Measurements from ENCODE around the gene PGBD5. TPM values are rescaled to one million over a fixed set of nuclear protein-coding genes. Genes with fewer than 3 reads are reported as not detected.

Gene PGBD5
- total RNA-seq, 6 experiments from 2014 or later, result 0.05 TPM; not detected in 5

DNA sequence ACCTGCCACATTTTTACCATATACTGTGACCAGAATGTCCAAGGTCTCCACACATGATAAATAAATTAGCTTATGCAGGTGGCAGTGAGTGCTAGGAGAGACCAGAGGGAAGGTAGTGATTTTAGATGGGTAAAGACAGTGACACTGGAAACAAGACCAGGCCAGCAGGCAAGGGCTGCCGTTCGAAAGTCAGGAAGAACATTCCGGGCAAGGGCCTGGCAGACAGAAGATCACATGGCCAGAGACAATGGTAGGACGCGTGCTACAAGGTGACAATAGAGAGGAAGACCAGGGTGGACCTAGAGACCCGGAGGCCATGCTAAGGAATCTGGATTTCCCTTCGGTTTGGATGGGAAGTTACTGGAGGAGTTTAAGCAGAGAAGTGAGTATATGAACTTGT is 9.7 kb downstream of the PGBD5 start:
- no peak for DNase-seq
- peaks cover 25% of the 10 kb centered on the region for H3K9me3 Mint-ChIP-seq
- no peaks in the 10 kb centered on the region; the same call in 1 of the 2 replicates for H3K36me3 Mint-ChIP-seq (ENCODE audit: low read depth)
- H3K4me3 Mint-ChIP-seq, result no peak overlapping the region
- H3K4me1 Mint-ChIP-seq (ENCODE audit: low read depth), result no peaks in the 10 kb centered on the region
- no peak for TF ChIP-seq CTCF (IDR thresholded peaks at IDR 0.05)
- H3K27me3 Mint-ChIP-seq (ENCODE audit: insufficient read depth), result peaks cover 10% of the 10 kb centered on the region
- H3K27ac Mint-ChIP-seq, result no peak overlapping the region

- Mint-ChIP-seq H3K4me3 (no peak overlapping the region), H3K27me3 (ENCODE audit: insufficient read depth) (peaks cover 12% of the 10 kb centered on the region), H3K36me3 (ENCODE audit: low read depth) (no peaks in the 10 kb centered on the region; the same call in 1 of the 2 replicates), H3K9me3 (peaks cover 25% of the 10 kb centered on the region), H3K27ac (no peak overlapping the region), H3K4me1 (ENCODE audit: low read depth) (no peaks in the 10 kb centered on the region)
- DNase-seq, result no peak
- no peak for TF ChIP-seq CTCF (IDR thresholded peaks at IDR 0.05)
Measured at GRCh38 chr1:230415405-230416132, 10.6 kb downstream of the PGBD5 start.

GRCh38 chr1:230414694-230415093 is 11.4 kb downstream of the PGBD5 start:
- no peak for TF ChIP-seq CTCF (IDR thresholded peaks at IDR 0.05)
- H3K27me3 Mint-ChIP-seq (ENCODE audit: insufficient read depth), result peaks cover 12% of the 10 kb centered on the region
- no peak overlapping the region for H3K4me3 Mint-ChIP-seq
- H3K27ac Mint-ChIP-seq, result no peak overlapping the region
- no peaks in the 10 kb centered on the region; the same call in 1 of the 2 replicates for H3K36me3 Mint-ChIP-seq (ENCODE audit: low read depth)
- H3K9me3 Mint-ChIP-seq, result peaks cover 25% of the 10 kb centered on the region
- DNase-seq, result no peak
- no peaks in the 10 kb centered on the region for H3K4me1 Mint-ChIP-seq (ENCODE audit: low read depth)

DNA sequence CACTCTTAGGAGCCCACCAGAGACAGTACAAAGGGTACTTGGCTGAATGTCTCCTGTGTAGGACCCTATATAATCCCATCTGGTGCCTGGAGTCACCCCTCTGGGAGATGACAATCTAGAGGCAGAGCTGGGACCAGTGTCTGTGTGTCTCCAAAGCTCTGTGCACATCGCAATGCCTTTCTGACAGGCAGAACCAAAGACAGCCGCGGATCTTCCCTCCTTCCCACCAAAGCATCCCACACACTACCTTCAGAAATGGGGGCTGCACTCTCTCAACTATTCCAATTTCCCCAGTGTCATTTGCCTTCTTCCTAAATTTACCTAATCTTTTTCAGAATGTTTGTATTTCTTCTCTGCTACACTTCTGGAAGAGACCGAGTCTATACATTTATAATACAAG is 12.0 kb downstream of the PGBD5 start:
- Mint-ChIP-seq H3K4me3 (no peak overlapping the region), H3K27ac (no peak overlapping the region), H3K4me1 (ENCODE audit: low read depth) (no peaks in the 10 kb centered on the region), H3K9me3 (peaks cover 25% of the 10 kb centered on the region), H3K36me3 (ENCODE audit: low read depth) (no peaks in the 10 kb centered on the region; the same call in 1 of the 2 replicates), H3K27me3 (ENCODE audit: insufficient read depth) (peaks cover 12% of the 10 kb centered on the region)
- DNase-seq, result no peak
- no peak for TF ChIP-seq CTCF (IDR thresholded peaks at IDR 0.05)

- no peaks in the 10 kb centered on the region; the same call in 1 of the 2 replicates for H3K36me3 Mint-ChIP-seq (ENCODE audit: low read depth)
- no peaks in the 10 kb centered on the region for H3K4me1 Mint-ChIP-seq (ENCODE audit: low read depth)
- peaks cover 12% of the 10 kb centered on the region for H3K27me3 Mint-ChIP-seq (ENCODE audit: insufficient read depth)
- no peak for TF ChIP-seq CTCF (IDR thresholded peaks at IDR 0.05)
- H3K4me3 Mint-ChIP-seq, result no peak overlapping the region
- no peak overlapping the region for H3K27ac Mint-ChIP-seq
- no peak for DNase-seq
- H3K9me3 Mint-ChIP-seq, result peaks cover 22% of the 10 kb centered on the region
Measured at GRCh38 chr1:230413061-230413460, 13.1 kb downstream of the PGBD5 start.
